Measurements from ENCODE around the gene PDE8A.
A peak's percentile ranks its signal among the peaks of the same experiment; 100 is the strongest.
"Not testable (repeated sequence)": the region's sequence is repeated elsewhere in the genome, so short reads cannot be mapped to it uniquely, and the experiment has no call there.

The PDE8A gene

GRCh38 chr15:85139391-85139790 is 157.7 kb downstream of the PDE8A start:
- DNase-seq = no peak

GRCh38 chr15:85141726-85142125 is 160.1 kb downstream of the PDE8A start:
- peak; percentile 45 for DNase-seq

DNA sequence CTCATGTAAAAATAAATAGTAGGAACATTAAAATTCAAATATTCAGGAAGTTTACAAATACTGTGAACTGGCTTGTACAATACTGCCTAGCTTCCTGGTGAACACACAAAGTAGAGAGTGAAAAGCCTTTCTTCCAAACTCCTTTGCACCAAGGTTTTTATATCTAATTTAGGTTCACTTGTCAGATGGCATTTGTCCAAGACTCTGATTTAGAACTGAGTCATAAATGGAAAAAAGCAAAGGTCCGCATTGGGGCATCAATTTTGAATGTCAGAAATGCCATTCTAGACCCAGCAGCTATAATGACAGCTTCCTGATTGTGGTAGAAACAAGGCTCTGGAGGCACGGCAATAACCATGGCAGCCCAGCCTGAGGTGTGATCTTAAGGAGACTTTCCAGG is 160.7 kb downstream of the PDE8A start:
- DNase-seq = no peak

DNA sequence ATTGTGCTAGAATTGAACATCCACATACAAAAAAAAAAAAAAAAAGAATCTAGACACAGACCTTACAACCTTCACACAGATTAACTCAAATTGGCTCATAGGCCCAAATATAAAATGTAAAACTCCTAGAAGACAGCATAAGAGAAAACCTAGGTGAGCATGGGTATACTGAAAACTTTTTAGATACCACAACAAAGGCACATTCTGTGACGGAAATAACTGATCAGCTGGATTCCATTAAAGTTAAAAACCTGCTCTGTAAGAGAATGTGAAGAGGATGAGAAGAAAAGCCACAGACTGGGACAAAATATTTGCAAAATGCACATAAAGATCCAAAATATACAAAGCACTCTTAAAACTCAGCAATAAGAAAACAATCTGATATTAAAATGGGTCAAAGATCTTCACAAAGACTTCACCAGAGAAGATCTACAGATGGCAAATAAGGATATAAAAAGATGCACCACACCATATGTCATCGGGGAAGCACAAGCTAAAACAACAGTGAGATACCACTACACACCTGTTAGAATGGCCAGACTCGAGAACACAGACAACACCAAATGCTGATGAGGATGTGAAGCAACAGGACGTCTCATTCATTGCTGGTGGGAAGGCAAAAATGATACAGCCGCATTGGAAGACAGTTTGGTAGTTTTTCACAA is 167.9 kb downstream of the PDE8A start:
- no peak for DNase-seq

DNA sequence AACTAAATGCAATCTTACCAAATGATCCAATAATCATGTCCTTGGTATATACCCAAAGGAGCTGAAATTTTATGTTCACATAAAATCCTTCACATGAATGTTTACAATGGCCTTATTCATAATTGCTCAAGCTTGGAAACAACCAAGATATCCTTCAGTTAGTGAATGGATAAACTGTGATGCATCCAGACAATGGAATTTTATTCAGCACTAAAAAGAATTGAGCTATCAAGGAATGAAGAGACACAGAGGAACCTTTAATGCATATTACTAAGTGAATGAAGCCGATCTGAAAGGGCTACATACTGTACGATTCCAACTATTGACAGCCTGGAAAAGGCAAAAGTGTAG is 168.4 kb downstream of the PDE8A start:
- DNase-seq = no peak

- DNase-seq = no peak
Measured at GRCh38 chr15:85151145-85151544, 169.5 kb downstream of the PDE8A start.

DNA sequence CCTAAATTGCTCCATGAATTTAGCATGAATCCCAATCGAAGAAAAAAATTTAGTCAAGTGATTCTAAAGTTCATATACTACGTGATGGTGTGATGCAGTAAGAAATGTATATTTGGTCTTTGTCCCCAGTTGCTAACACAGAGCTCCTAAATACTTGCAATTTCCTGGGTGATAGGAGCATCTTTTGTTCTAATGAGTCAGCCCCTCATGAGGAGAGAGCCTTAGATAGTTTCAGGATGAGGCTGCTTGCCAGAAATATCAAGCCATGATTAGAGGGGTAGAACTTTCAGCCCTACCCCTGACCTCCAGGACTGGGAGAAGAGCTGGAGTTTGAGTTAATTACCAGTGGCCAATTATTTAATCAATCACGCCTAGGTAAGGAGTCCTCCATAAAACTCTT is 170.2 kb downstream of the PDE8A start:
- no peak for DNase-seq

GRCh38 chr15:85154061-85154460 is 172.4 kb downstream of the PDE8A start:
- DNase-seq = no peak

- DNase-seq = no peak
Measured at GRCh38 chr15:85155360-85155759, 173.7 kb downstream of the PDE8A start.

DNA sequence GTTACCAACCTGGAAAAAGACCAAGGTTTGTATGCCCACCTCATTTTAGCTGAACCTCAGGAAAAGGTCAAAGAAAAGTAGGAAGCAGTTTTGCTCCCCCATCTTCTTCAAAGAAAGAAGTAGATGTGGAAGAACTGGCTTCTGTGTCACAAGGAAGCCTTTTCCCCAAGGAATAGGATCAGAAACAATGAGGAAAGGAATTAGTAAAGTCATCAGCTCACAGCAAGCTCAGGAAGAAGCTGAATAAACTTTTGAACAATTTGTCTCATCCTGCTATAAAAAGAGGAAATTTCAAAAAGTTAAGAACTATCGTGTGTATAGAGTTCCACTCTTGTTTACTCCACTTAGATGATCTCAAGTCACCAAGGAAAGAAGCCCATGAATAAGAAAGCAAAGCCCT is 174.2 kb downstream of the PDE8A start:
- no peak for DNase-seq

DNA sequence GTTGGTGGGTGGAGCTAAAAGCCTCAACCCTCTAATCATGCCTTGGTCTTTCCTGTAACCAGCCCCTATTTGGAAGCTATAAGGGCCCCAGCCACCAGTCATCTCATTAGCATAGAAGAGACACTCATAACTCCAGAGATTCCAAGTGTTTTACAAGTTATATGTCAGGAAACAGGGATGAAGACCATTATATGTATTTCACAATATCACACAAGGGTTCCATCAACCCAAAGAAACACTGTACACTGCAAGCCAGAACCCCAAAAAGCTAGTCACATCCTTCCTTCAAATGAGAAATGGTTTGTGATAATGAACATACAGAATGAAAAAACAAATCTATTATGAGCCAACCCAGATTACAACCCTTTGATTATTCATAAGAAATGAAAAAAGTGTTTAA is 175.7 kb downstream of the PDE8A start:
- no peak for DNase-seq

DNA sequence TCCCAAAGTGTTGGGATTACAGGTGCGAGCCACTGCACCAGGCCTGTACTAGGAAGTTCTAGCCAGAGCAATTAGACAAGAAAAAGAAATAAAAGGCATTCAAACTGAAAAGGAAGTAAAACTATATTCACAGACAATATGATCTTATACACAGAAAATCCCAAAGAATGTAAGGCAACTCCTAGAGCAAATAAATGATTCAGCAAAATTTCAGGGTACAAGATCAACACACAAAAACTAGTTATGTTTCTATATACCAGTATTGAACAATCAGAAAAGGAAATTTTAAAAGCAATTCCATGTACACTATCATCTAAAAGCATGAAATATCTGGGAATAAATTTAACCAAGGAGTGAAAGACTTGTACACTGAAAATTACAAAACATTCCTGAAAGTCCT is 180.6 kb downstream of the PDE8A start:
- no peak for DNase-seq

DNA sequence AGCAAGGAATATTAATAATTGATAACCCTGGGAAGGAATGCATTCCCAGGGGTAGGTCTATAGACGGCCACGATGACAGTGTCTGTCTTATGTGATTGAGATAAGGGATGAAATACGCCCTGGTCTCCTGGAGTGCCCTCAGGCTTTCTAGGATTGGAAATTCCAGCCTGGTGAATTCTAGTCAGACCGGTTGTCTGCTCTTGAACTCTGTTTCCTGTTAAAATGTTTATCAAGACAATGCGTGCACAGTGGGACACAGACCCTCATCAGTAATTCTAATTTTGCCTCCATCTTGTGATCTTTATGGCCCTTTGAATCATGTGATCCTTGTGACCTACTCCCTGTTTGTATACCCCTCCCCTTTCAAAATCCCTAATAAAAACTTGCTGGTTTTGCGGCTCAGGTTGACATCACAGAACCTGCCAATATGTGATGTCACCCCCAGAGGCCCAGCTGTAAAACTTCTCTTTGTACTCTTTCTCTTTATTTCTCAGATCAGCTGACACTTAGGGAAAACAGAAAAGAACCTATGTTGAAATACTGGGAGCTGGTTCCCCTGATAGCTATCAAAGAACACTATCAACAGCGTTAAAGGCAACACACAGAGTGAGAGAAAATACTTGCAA is 183.3 kb downstream of the PDE8A start:
- no peak for DNase-seq

- DNase-seq = no peak
Measured at GRCh38 chr15:85167568-85167967, 185.9 kb downstream of the PDE8A start.

DNA sequence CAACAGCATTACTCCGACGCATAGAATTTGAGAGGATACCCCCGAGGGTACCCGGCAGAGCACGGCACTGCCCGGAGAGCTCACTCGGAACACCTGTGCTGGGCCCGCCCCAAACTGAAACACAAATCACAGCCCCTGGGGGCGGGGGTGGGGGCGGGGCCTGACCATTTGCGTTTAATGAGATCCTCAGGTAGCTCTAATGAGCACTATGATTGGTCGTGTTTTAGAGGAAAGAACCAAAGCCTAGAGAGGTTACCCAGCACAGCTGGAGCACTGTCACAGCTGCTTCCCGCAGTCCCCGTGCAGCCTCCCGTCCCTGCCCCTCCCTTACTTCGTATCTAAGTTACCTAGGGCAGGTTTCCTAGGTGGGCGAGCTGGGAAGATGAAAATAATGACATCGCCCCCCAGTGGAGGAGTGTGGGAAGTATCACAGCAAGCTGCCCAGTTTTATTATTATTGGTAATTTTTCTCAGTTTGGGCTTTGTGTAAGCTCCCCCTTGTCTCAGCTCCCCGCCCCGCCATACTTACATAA is 187.1 kb downstream of the PDE8A start:
- DNase-seq = peak; percentile 56

DNA sequence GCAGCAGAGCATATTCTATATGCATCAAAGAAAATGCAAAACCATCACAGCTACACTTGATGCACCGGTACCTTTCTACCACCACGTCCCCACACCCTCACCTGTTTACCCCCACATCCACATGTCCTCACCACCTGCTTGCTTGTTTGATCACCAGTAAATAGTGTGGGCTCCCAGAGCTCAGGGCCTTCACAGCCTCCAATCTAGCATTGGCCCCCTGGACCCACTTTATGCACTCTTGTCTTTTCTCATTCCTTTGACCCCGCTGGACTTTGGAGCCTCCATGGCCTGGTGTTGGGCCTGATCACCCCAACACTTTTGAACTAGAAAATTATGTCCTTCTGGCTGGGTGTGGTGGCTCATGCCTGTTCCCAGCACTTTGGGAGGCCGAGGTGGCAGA is 190.1 kb downstream of the PDE8A start:
- no peak for DNase-seq

DNA sequence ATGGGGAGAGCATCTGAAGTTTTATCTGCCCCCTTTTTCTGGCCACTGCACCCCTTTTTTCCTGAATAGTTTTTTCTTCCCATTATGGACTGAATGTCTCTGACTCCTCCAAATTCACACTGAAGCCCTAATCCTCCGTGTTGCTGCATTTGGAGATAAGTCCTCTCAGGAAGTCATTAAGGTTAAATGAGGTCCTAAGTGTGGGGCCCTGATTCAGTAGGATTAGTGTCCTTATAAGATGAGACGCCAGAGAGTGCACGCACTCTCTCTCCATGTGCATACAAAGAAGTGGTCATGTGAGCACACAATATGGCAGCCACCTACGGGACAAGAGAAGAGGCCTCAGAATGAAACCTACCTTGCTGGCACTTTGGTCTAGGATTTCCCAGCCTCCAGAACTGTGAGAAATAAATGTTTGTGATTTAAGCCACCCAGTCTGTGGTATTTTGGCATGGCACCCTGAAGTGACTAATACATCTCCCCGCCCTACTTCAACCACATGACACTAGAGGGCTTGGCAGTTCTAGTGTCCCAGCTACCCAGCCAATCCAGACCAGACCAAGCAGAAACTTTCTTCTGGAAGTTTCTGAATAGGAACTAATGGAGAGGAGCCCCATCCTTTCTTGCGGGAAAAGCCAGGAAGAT is 191.3 kb downstream of the PDE8A start:
- no peak for DNase-seq

- not testable (repeated sequence) for DNase-seq
Measured at GRCh38 chr15:85173630-85174029, 192.0 kb downstream of the PDE8A start.

- no peak for DNase-seq
Measured at GRCh38 chr15:85174521-85174920, 192.9 kb downstream of the PDE8A start.

DNA sequence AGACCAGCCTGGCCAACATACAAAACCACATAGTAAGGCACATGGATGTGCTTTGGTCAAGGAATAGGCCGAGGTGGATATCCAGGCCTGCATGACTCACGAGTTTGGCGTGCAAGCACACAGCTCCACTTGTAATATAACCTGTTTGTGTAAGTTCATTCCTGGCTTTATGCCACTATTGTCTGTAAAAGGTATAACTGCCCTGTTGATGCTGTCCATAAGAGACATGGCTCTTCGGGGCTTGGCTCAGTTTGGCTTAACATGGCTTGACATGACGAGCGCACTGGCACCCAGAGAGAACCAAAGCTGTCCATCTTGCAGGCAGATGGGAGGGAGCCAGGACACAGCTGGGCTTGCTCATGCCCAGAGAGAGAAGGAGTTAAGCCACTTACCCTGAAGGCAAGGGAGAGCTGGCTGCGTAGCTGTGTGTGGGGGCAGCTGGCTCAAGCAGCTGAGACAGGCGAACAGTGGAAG is 195.4 kb downstream of the PDE8A start:
- not testable (repeated sequence) for DNase-seq

- no peak for DNase-seq
Measured at GRCh38 chr15:85178308-85178707, 196.7 kb downstream of the PDE8A start.

- no peak for DNase-seq
Measured at GRCh38 chr15:85179700-85180099, 198.0 kb downstream of the PDE8A start.

GRCh38 chr15:85185350-85185749 is 203.7 kb downstream of the PDE8A start:
- not testable (repeated sequence) for DNase-seq

- DNase-seq = not testable (repeated sequence)
Measured at GRCh38 chr15:85188171-85188577, 206.5 kb downstream of the PDE8A start.

All from NCI-H1694 (cell line).